ENCODE measurements around the gene CHURC1.

DNA sequence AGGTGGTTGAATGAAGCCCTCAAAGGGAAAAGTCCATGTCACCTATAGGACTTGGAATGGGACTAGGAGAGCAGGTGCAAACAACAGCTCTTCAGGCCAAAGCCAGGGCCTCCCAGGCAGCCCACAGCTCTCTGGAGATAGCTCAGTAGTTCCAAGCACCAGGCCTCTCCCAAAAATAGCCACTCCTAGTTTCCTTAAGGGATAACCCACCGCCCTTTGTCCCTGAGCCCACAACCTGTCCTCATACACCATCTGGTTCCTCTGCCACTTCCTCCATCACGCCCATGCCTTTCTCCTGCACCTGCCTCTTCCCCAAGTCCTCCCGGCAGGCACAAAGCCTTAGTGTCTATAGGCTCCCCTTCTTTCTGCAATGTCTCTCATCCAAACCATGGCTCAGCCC is 55.8 kb downstream of the CHURC1 start:
- TF ChIP-seq SP1 (IDR thresholded peaks at IDR 0.05; ENCODE audit: low read depth, low read length): no peak
- no peak for TF ChIP-seq SP2 (IDR thresholded peaks at IDR 0.05; ENCODE audit: low read length)
- TF ChIP-seq, protein P1, sequence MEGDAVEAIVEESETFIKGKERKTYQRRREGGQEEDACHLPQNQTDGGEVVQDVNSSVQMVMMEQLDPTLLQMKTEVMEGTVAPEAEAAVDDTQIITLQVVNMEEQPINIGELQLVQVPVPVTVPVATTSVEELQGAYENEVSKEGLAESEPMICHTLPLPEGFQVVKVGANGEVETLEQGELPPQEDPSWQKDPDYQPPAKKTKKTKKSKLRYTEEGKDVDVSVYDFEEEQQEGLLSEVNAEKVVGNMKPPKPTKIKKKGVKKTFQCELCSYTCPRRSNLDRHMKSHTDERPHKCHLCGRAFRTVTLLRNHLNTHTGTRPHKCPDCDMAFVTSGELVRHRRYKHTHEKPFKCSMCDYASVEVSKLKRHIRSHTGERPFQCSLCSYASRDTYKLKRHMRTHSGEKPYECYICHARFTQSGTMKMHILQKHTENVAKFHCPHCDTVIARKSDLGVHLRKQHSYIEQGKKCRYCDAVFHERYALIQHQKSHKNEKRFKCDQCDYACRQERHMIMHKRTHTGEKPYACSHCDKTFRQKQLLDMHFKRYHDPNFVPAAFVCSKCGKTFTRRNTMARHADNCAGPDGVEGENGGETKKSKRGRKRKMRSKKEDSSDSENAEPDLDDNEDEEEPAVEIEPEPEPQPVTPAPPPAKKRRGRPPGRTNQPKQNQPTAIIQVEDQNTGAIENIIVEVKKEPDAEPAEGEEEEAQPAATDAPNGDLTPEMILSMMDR (IDR thresholded peaks at IDR 0.05; ENCODE audit: control extremely low read depth in 1 of 3, insufficient read depth in 1 of 3, low read depth in 1 of 3, low read length in 3 of 3): no peak
- TF ChIP-seq HDAC6 (IDR thresholded peaks at IDR 0.05; ENCODE audit: low read depth, low read length): no peak
- TF ChIP-seq RAD21 (IDR thresholded peaks at IDR 0.05 in 1 of 2, conservative IDR thresholded peaks at IDR 0.05 in 1 of 2; ENCODE audit: low read depth in 2 of 2, low read length in 2 of 2): no peak
- TF ChIP-seq TBP (IDR thresholded peaks at IDR 0.05; ENCODE audit: low read depth, low read length): no peak
- TF ChIP-seq, protein P2, sequence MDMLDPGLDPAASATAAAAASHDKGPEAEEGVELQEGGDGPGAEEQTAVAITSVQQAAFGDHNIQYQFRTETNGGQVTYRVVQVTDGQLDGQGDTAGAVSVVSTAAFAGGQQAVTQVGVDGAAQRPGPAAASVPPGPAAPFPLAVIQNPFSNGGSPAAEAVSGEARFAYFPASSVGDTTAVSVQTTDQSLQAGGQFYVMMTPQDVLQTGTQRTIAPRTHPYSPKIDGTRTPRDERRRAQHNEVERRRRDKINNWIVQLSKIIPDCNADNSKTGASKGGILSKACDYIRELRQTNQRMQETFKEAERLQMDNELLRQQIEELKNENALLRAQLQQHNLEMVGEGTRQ (IDR thresholded peaks at IDR 0.05; ENCODE audit: low read length): no peak
- TF ChIP-seq YY1 (IDR thresholded peaks at IDR 0.05; ENCODE audit: low read depth, low read length): no peak
- TF ChIP-seq EZH2 (IDR thresholded peaks at IDR 0.05; ENCODE audit: low read depth, low read length, severe bottlenecking): no peak
- TF ChIP-seq POLR2A (IDR thresholded peaks at IDR 0.05; ENCODE audit: control extremely low read depth in 1 of 2, low read depth in 2 of 2, low read length in 2 of 2): no peak
- TF ChIP-seq, protein P3, sequence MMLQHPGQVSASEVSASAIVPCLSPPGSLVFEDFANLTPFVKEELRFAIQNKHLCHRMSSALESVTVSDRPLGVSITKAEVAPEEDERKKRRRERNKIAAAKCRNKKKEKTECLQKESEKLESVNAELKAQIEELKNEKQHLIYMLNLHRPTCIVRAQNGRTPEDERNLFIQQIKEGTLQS (IDR thresholded peaks at IDR 0.05; ENCODE audit: insufficient read depth, low read depth, low read length): no peak
- no peak for TF ChIP-seq CHD1 (IDR thresholded peaks at IDR 0.05; ENCODE audit: low read depth, low read length)
